Chondrocyte (in vitro differentiated cells): ENCODE results near the gene ANKH. TPM values are rescaled to one million over a fixed set of nuclear protein-coding genes. Genes with fewer than 3 reads are reported as not detected.
A peak's percentile ranks its signal among the peaks of the same experiment; 100 is the strongest.

Source experiments
- DNase-seq: peaks from one replicate; pipeline ENCODE4 v3.0.0; 2021; ENCODE audit warnings: mixed read lengths, low spot score
- H3K27ac Mint-ChIP-seq: one replicate; pipeline ENCODE4 v1.8.0; 2021; ENCODE audit warnings: mild to moderate bottlenecking, moderate library complexity, mixed read lengths; ENCODE audit not compliant: unreplicated experiment
- H3K27me3 Mint-ChIP-seq: 2 replicates; pipeline ENCODE4 v1.8.0; 2021; ENCODE audit warnings: low read depth, mixed read lengths
- H3K36me3 Mint-ChIP-seq: 2 replicates; pipeline ENCODE4 v1.8.0; 2021; ENCODE audit warnings: low read depth, mixed read lengths
- H3K4me1 Mint-ChIP-seq: 2 replicates; pipeline ENCODE4 v1.8.0; 2021; ENCODE audit warnings: low read depth, mild to moderate bottlenecking, mixed read lengths
- H3K4me3 Mint-ChIP-seq: one replicate; pipeline ENCODE4 v1.8.0; 2021; ENCODE audit warnings: mild to moderate bottlenecking, moderate library complexity, mixed read lengths; ENCODE audit not compliant: unreplicated experiment
- H3K9me3 Mint-ChIP-seq: 2 replicates; pipeline ENCODE4 v1.8.0; 2021; ENCODE audit warnings: low read depth, mixed read lengths
- total RNA-seq: library from RNA; stranded (reverse); gene quantifications from 3 replicates; pipeline ENCODE4 v1.2.1, GENCODE V29; 2021
- TF ChIP-seq, protein P1 (sequence below): fragments of 200-600 bp; sonication (generic); IDR thresholded peaks from 2 replicates; pipeline ENCODE4 v1.5.0; 2021; ENCODE audit warnings: antibody characterized with exemption, mild to moderate bottlenecking, moderate library complexity

The ANKH gene
- total RNA-seq, 1 donor from 2014 or later = 114 TPM

DNA sequence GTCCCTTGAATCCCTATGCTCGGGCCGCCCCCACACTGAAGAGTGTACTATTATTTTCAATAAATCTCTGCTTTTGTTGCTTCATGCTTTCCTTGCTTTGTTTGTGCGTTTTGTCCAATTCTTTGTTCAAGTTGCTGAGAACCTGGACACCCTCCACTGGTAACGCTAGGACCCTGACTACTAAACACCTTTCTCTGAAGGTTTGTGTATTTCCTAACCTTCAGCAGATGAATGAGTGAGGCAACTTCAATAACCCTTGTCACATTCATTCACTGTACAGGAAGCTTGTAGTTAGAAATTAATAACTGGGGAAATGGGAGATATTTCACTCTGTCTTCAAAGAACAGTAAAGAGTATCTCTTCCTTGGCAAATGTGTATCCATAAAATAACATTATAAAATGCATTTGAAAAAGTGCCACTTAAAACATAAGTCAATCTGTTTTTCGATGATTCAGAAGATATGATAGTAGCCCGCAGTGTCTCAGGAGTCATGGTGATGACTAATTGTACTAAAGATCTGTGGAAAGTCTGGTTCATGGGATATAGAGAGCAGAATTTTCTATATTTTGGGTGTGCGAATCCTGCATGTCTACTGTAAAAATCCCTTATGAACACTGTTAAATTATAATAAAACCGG is 43.2 kb upstream of the ANKH start:
- Mint-ChIP-seq H3K4me3 (no peak overlapping the region), H3K27ac (peak overlapping the region; percentile 83), H3K27me3 (no peaks in the 10 kb centered on the region), H3K9me3 (peaks cover 4% of the 10 kb centered on the region), H3K4me1 (peaks cover 64% of the 10 kb centered on the region), H3K36me3 (no peaks in the 10 kb centered on the region)
- TF ChIP-seq, protein P1, sequence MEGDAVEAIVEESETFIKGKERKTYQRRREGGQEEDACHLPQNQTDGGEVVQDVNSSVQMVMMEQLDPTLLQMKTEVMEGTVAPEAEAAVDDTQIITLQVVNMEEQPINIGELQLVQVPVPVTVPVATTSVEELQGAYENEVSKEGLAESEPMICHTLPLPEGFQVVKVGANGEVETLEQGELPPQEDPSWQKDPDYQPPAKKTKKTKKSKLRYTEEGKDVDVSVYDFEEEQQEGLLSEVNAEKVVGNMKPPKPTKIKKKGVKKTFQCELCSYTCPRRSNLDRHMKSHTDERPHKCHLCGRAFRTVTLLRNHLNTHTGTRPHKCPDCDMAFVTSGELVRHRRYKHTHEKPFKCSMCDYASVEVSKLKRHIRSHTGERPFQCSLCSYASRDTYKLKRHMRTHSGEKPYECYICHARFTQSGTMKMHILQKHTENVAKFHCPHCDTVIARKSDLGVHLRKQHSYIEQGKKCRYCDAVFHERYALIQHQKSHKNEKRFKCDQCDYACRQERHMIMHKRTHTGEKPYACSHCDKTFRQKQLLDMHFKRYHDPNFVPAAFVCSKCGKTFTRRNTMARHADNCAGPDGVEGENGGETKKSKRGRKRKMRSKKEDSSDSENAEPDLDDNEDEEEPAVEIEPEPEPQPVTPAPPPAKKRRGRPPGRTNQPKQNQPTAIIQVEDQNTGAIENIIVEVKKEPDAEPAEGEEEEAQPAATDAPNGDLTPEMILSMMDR = no peak
- no peak for DNase-seq

DNA sequence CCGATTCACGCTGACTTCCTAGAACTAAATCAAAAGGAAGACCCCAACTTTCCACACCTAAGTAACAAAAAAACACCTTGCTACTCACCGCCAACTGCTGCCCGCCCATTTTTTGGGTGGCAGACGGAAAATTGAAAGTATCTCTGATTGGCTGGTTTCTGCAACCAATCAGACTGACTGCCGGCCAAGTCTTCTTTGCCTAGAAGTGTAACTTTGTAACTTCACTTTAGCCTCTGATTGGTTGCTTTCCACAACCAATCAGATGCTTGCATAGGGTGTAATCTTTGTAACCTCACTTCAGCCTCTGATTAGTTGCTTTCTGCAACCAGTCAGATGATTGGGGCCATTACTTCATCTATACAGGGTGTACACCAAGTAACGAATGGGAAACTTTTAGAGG is 42.6 kb upstream of the ANKH start:
- H3K9me3 Mint-ChIP-seq = peaks cover 4% of the 10 kb centered on the region
- H3K4me3 Mint-ChIP-seq = no peak overlapping the region
- peak overlapping the region; percentile 83 for H3K27ac Mint-ChIP-seq
- TF ChIP-seq, protein P1 = no peak
- no peaks in the 10 kb centered on the region for H3K27me3 Mint-ChIP-seq
- peaks cover 64% of the 10 kb centered on the region for H3K4me1 Mint-ChIP-seq
- no peak for DNase-seq
- no peaks in the 10 kb centered on the region for H3K36me3 Mint-ChIP-seq

DNA sequence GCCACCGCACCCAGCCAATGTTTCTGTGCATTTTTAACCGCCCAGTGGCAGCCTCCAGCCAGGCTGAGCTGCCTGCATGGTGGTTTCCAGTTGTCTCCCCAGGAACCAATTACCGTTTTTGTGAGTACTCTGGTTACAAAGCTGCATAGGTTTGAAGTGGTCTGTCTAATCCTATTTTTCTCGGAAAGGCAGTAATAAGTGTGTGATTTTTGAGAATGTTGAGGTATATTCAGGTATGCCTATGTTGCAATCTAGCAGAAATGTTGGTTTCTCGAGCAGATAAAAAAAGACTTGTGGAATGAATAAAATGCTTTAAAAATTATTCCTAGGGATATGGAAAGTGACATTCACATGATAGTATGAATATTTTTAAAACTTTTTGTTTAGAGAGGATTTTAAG is 41.5 kb upstream of the ANKH start:
- TF ChIP-seq, protein P1 = peak; percentile 18
- Mint-ChIP-seq H3K27me3 (no peaks in the 10 kb centered on the region), H3K36me3 (no peaks in the 10 kb centered on the region), H3K27ac (peak overlapping the region; percentile 83), H3K4me1 (peaks cover 63% of the 10 kb centered on the region), H3K9me3 (peaks cover 4% of the 10 kb centered on the region), H3K4me3 (no peak overlapping the region)
- DNase-seq = no peak

DNA sequence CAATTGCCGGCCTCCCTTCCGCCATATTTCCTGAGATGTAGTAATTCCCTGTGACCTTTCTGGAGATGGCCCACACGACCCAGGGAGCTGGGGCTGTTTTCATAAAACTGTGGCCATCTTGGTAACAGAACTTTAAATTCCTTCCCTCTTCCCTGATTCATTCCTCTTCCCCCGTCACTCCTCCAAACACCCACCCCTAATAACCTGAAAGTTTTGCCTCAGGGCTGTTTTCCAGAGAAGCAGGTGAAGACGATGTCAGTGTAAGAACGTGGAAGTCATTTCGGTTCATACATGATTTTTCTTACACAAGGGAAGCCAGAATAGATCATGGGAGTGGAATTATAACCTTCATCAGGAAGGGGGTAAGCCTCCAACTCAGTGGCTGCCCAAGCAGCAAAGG is 40.6 kb upstream of the ANKH start:
- no peak overlapping the region for H3K27ac Mint-ChIP-seq

DNA sequence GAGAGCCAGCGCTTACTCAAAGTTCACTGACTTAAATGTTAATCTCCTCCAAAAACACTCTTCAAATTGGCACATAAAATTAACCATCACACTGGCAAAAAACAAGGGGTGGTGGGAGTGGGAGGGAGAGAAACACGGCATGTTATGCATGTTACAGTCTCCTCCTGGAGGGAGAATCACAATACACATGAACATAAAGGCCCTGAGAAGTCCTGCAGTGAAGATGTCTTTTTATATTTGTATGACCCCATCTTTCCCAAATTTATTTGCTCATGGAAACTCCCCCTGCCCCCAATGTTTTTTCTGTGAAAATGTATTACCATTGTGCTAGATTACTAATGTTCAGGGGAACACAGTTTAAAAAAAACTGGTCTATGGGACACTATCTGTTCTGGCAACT is 37.8 kb upstream of the ANKH start:
- Mint-ChIP-seq H3K27ac (no peak overlapping the region), H3K36me3 (no peaks in the 10 kb centered on the region), H3K9me3 (no peaks in the 10 kb centered on the region), H3K4me3 (no peak overlapping the region), H3K4me1 (peaks cover 27% of the 10 kb centered on the region), H3K27me3 (no peaks in the 10 kb centered on the region)
- TF ChIP-seq, protein P1 = no peak
- no peak for DNase-seq

More for the DNA sequence above, 40.6 kb upstream of the ANKH start:
- Mint-ChIP-seq H3K36me3 (no peaks in the 10 kb centered on the region), H3K4me1 (peaks cover 55% of the 10 kb centered on the region), H3K9me3 (peaks cover 4% of the 10 kb centered on the region), H3K4me3 (no peak overlapping the region), H3K27me3 (no peaks in the 10 kb centered on the region)
- TF ChIP-seq, protein P1 = no peak
- no peak for DNase-seq
